ENCODE data around the gene SARS1.

DNA sequence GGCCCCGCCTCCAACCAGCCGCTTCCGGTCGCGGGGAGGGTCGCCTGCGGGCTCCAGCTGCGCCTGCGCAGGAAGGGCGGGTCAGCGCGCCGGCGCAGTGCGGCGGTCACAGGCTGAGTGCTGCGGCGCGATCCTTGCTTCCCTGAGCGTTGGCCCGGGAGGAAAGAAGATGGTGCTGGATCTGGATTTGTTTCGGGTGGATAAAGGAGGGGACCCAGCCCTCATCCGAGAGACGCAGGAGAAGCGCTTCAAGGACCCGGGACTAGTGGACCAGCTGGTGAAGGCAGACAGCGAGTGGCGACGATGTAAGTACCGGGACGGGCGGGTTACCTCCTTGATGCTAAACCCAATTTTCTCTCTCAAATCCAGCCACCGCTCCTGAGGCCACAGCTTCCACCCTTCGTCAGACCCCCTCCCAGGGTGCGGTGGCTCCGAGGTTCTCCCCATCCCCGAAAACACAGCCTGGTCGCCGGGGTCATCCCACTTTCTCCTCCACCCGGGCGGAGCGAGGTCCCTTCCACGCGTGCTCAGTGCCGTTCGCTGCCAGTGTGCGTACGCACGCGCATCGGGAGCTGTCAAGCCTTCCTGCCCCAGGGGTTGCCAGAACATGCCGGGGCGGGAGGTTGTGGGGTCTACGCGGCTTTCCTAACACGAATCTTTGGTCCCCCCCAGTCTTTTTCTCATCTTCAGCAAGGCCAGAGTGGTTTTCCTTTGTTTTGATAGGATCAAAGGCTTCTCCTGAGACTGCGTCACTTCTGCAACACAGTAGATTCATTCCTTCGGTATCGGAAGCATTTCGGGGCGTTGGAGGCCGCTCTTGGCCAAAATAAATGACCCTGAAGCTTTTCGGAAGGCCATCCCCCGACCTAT, at the start of gene SARS1:
- TF ChIP-seq CEBPB (IDR thresholded peaks at IDR 0.05) (no peak), RAD21 (IDR thresholded peaks at IDR 0.05; ENCODE audit: low read depth) (no peak), TAF1 (IDR thresholded peaks at IDR 0.05; ENCODE audit: low read depth) (peak; percentile 62), NFIC (IDR thresholded peaks at IDR 0.05) (no peak), YY1 (IDR thresholded peaks at IDR 0.05; ENCODE audit: low read depth) (no peak), CREB1 (IDR thresholded peaks at IDR 0.05; ENCODE audit: low read depth) (peak; percentile 10; the same call in 1 of the 2 replicates), EGR1 (IDR thresholded peaks at IDR 0.05) (peak; percentile 40; the same call in 1 of the 2 replicates), EP300 (IDR thresholded peaks at IDR 0.05; ENCODE audit: borderline replicate concordance) (no peak), TCF12 (IDR thresholded peaks at IDR 0.05; ENCODE audit: low read depth) (no peak), TEAD4 (IDR thresholded peaks at IDR 0.05) (no peak), ZBTB7A (IDR thresholded peaks at IDR 0.05; ENCODE audit: low read depth) (no peak), FOXM1 (IDR thresholded peaks at IDR 0.05; ENCODE audit: borderline replicate concordance, low read depth) (no peak)
- TF ChIP-seq, protein P1, sequence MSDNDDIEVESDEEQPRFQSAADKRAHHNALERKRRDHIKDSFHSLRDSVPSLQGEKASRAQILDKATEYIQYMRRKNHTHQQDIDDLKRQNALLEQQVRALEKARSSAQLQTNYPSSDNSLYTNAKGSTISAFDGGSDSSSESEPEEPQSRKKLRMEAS (IDR thresholded peaks at IDR 0.05) = peak; percentile 82
- TF ChIP-seq, protein P2, sequence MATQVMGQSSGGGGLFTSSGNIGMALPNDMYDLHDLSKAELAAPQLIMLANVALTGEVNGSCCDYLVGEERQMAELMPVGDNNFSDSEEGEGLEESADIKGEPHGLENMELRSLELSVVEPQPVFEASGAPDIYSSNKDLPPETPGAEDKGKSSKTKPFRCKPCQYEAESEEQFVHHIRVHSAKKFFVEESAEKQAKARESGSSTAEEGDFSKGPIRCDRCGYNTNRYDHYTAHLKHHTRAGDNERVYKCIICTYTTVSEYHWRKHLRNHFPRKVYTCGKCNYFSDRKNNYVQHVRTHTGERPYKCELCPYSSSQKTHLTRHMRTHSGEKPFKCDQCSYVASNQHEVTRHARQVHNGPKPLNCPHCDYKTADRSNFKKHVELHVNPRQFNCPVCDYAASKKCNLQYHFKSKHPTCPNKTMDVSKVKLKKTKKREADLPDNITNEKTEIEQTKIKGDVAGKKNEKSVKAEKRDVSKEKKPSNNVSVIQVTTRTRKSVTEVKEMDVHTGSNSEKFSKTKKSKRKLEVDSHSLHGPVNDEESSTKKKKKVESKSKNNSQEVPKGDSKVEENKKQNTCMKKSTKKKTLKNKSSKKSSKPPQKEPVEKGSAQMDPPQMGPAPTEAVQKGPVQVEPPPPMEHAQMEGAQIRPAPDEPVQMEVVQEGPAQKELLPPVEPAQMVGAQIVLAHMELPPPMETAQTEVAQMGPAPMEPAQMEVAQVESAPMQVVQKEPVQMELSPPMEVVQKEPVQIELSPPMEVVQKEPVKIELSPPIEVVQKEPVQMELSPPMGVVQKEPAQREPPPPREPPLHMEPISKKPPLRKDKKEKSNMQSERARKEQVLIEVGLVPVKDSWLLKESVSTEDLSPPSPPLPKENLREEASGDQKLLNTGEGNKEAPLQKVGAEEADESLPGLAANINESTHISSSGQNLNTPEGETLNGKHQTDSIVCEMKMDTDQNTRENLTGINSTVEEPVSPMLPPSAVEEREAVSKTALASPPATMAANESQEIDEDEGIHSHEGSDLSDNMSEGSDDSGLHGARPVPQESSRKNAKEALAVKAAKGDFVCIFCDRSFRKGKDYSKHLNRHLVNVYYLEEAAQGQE (IDR thresholded peaks at IDR 0.05; ENCODE audit: low read depth) = no peak; the same call in 1 of the 2 replicates

All from Ishikawa (cell line).